Pons (tissue), 1 donor: ENCODE measurements around the gene GADD45G.

Experiments used
- DNase-seq: peaks from one replicate; pipeline ENCODE4 v3.0.0-alpha.2; 2016; ENCODE audit warnings: low spot score

Gene GADD45G, protein sequence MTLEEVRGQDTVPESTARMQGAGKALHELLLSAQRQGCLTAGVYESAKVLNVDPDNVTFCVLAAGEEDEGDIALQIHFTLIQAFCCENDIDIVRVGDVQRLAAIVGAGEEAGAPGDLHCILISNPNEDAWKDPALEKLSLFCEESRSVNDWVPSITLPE

DNA sequence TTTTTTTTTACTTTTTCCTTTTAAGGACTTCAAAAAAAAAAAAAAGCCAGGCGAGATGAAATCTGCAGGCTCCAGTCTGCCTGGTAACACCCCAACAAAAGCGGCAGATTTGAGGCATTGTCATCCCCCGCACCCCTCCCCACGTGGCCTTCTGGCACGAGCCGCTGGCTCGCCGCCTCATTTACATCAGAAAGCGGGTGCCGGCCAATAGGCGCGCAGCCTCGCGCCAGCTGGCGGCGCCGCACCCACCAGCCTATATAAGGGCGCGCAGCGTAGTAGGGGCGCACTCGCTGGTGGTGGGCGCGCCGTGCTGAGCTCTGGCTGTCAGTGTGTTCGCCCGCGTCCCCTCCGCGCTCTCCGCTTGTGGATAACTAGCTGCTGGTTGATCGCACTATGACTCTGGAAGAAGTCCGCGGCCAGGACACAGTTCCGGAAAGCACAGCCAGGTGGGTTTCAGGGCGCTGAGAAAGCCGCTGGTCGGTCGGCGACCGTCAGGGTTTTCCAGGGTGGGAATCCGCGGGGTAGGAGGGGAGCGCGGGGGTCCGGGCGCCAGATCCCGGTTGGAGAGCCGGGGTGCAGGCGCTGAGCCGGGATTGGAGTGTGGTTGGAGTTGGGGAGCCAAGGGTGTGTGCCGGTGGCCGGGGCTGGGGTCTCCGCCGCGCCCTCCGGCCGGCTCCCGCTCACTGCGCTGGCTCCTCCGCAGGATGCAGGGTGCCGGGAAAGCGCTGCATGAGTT, at the start of gene GADD45G:
Gene GADD45G, plus strand, starts transcription at position 284 of the 736 bp plus-strand sequence. Its CDS starts 110 bp downstream, at position 394.
- peak; percentile 82 for DNase-seq

DNA sequence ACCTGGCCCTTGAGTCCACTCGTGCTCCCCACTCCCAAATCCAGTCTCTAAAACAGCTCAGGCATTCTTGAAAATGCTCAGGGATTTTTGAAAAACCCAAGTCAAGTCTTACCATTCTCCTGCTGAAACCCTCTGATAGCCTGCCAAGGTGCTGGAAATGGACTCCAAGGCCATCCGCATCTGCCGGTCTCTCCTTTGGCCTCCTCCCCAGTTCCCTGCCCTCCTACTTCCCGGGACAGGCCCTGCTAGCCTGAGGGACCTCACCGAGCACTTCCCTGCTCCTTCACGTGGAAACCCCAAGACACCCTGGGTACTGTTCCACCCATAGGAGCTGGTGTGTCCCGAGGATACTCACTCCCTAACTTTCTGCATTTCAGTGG, 49.8 kb upstream of the GADD45G start:
- no peak for DNase-seq

DNA sequence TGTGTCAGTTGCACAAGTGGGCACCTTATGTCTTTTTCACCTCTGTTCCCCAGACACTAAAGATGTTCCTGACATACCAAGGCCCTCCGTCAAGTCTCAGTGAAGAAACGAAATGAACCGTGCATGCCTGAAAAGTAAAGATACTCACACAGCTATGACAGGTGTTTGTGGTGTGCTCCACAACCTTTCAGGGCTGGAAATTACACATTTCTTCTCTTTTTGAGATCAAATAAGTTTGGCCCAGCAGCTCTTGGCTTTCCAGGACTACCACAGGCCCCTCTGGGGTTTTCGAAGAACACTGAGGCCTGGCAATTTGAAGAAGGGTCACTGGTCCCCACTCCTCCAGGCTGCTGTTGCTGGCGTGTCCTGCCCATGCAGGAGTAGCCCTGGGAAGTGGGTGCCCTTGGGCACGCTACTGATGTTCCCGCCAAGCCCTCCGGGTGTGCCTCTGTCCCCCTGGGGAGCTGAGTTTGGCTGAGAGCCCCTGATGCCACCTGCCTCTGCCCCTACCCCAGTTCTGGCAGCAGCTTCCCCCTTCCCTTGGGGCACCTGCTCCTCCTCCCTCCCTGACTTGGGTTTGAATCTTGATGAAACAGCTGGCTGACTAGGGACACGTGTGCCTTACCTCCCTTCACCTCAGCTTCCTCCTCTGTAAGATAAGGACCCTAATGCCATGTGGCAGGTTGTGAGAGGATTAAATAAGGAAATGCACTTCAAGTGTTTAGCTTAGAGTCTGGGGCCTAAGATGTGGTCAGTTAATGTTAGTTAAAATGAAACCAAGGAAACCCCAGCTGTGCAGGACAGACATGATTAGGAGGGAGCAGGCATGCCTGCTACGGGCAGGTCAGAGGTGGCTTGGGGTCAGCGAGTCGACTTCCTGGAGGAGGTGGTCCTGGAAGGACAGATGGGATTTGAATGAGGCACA, 49.1 kb upstream of the GADD45G start:
- DNase-seq = no peak

DNA sequence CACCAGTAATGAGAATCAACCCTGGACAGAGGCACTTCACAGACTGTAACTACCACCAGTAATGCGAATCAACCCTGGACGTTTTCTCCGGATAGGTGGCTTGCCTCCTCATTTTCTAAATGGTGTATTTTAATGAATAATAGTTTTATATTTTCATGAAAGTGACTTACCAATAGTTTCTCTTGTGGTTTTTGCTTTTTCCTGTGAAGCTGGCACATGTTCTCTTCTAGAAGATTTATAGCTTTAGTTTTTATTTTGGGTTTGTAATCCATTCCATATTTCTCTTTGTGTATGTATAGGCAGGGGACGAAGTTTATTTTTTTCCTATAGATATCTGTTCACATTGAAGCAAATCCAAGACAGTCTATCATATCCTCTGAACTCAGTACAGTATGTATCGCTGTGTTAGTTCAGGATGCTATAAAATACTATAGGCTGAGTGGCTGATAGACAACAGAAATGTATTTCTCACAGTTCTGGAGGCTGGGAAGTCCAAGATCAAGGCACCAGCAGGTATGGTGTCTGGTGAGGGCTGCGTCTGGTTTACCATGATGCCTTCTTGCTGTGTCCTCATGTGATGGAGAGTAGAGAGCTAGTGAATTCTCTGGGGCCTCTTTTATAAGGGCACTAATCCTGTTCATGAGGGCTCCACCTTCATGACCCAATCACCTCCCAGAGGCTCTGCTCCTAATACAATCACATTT, 46.5 kb upstream of the GADD45G start:
- DNase-seq = no peak

DNA sequence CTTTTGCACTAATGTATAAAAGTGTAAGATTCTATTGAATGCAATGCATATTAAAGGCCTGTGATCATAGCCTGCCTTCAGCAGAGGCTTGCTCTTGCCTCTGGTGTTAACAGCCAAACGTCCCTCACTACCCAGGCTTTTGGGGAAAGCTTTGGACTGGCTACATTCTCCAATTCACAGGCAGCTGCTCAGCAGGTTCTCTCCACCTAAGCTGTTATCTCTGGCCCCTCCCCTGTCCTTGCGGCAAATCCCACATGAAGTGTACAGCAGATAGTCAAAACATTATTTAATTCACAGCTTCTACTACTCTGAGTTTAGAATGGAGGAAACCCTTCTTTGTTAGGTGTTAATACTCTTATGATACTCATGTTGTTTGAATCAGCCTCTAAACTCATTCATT, 45.9 kb upstream of the GADD45G start:
- DNase-seq = no peak

DNA sequence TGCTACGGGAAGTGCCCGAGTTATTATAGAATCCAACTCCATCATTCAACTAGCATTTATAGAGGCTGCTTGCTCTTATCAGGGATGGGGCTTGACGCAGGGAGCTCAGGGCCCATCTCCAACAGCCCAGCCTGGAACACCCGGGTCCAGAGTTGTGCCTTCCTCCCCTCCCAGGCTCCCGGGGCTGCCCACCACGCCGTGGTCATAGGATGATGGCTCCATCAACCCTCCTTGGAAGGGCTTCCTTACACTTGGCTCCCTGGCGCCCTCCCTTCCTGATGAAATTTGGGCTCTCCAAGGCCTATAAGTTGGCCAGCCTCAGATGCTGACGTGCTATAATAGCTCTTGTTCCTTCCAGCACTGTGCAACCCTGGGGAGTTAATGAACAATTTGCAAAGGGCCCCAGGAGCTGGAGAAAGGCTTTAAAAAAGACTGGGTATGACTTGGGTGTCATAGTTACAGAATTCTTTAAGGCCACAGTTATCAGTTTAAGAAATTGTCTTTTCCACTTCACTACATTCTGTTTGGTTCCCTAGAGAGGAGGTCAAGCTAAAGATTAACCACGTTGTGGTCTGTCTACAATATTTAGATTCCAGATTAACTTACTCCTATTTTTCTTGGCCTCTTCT, 42.5 kb upstream of the GADD45G start:
- DNase-seq = no peak

DNA sequence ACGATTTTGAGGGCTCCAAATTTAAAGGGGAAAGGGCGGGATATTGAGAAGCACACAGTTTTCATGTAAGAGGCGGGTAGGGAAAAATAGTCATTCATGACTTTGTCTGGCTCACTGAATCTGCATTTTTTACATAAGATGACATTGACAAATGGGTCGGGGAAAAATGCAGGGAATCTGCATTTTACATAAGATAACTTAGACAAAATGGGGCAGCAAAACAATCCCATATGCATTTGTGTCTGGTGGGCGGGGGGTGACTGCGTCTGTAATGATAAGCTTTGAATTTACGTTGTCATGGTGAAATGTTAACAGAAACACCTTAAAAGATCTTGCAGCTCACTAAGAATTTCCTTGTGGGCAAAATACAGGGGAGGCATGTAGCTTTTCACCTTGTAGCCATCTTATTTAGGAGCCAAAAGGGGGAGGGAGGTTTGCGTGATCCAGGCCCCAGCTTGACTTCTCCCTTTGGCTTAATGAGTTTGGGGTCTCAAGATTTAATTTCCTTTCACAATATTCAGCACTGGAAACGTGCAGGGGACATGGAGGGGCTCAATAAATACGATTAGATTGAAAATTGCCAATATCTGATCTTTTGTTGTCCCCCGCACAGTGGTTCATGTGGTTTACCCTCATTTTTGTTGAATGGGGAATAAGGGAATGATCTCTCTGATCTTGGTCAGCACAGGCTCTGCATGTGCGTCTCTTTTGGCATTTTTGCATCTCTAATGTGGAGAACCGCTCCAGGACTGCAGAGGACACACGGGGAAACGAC, 41.1 kb upstream of the GADD45G start:
- DNase-seq = no peak

DNA sequence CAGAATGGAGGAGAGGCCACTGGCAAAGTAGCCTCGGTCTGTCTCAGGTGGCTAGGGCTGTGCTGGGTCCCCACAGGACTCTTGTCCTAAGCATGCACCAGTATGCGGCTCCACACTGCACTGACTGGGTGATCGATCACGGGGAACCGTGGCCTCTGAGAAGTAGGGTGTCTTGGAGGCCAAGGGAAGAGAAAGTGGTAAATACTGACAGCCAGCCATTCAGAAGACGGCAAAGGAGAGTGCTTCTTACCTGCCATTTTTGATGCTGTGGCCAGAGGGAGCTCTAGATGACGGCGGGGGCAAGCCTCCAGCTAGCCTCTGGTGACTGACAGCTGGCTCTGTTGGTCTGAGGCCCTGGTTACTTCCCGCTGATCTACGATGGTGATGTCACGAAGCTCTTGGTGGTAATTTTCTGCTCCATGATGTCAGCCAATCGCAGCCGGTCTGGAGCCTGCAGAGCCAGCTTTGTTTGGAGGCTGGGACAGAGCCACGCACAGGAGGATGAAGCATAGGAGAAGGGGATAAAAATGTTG, 40.4 kb upstream of the GADD45G start:
- DNase-seq = peak; percentile 22

DNA sequence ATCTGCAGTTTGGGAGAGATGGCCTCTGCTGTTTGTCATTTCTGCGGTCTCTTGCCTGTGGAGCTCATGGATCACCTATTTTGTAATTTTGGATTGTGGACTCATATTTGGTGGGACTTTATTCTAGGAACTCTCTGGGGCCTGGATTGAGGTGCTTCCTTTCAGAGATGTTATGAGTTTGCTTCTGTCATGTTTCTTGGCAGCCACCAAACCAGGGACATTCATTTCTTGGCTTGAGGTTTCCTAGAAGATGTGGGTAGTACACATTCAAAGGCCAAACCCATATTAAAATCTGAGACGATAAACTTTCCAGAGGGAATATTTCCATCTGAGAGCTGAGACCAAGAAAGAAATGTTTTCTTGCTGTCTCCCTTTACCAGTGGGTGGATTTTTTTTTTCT, 37.2 kb upstream of the GADD45G start:
- DNase-seq = no peak

DNA sequence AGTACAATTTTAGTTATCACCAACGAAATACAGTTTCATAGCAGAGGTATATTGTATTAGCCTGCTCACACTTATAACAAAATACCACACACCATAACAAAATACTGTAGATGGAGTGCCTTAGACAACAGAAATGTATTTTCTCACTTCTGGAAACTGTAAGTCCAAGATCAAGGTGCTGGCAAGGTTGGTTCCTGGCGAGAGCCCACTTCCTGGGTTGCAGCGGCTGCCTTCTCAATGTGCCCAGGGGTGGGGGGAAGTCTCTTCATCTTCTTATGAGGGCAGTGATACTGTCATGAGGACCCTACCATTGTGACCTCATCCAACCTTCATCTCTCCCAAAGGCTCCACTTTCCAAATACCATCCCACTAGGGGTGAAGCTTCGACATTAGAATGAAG, 30.5 kb upstream of the GADD45G start:
- no peak for DNase-seq

DNA sequence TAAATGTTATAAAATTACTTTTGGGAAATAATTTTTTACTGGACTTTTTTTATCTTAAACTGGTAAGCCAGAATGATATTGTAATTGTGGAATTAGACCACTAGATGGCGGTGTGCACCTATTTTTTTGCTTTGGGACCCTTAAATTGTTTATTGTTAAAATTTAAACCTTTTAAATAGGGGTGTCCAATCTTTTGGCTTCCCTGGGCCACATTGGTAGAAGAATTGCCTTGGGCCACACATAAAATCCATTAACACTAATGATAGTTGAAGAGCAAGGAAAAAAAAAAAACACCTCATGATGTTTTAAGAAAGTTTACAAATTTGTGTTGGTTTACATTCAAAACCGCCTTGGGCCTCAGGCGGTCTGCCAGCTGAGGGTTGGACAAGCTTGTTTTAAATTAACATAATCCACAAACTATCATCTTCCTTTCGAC, 28.4 kb upstream of the GADD45G start:
- peak; percentile 52 for DNase-seq

DNA sequence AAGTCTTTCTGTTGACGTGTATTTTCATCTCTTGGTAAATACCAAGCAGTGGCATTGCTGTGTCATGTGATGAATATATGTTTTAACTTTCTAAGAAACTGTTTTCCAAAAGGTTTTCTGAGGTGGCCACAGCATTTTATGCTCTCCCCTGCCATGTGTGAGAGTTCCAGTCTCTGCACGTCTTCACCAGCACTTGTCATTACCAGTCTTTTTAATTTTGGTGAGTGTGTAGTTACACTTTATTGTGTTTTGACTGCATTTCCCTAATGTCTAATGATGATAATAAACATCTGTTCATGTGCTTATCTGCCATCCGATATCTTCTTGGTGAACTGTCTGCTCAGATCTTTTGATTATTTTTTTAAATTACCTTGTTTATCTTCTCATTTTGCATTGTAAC, 27.4 kb upstream of the GADD45G start:
- DNase-seq = no peak

DNA sequence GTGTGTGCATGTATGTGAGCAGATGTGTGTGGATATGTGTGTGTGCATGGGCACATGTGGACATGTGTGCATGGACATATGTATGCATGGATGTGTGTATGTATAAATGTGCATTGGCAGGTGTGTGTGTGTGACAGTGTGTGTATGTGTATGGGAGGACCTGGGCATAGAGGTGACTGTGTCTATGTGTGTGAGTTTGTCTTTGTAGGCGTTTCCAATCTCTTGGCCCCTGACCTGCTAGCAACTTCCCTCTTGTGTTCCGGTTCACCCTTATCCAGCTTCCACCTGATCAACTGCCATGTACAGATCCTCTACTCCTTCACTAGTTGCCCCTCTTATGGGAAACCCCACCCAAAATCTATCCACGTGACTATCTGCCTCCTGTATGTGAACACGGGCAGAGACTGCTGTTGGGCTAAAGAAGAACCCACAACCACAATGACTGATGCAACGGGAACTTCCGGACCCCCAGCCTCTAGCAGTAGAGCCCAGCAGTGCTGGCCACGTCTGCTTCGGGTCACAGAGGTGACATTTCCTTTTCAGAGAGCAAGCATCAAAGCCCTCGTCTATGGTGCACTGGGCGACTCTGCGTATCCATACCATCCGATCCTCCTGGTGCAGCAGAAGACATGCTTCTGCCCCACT, 24.9 kb upstream of the GADD45G start:
- DNase-seq = no peak

DNA sequence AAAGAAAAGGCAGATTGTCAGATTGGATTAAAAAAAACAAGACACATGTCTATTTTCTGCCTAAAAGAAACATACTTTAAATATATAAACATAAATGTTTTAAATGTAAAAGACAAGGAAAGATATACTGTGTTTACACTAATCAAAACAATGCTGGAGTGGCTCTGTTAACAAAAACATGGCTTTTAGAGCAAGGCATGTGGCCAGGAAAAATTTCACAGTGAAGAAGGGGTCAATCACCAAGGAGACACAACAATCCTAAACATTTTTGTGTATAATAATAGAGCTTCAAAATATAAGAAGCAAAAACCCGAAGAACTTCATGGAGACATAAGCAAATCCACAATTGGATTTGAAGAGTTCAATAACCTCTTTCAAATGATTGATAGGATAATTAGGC, 18.5 kb upstream of the GADD45G start:
- no peak for DNase-seq

DNA sequence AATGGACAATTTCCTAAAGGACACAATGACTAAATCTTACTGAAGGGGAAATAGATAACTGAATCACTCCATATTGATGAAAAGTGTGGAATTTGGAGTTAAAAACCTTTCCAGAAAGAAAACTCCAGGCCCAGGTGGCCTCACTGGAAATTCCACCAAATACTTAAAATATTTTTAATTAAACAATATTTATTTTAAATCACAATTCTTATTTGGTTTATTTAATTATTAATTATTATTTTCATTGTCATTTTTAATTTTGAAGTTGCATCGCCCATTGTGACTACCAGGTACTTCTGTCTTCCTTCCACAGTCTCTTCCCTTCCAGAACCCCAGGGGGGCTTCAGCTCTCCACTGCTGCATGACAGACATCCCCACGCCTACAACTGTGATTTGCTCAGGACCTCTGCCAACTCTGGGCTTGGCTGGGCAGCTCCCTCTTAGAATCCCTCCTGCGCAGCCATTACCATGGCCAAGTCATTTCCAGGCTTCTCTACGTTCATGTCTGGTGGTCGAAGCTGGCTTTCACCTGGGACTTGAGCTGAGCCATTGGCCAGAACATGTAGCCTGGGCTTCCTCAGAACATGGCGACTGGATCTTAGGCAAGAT, 16.4 kb upstream of the GADD45G start:
- DNase-seq = no peak

DNA sequence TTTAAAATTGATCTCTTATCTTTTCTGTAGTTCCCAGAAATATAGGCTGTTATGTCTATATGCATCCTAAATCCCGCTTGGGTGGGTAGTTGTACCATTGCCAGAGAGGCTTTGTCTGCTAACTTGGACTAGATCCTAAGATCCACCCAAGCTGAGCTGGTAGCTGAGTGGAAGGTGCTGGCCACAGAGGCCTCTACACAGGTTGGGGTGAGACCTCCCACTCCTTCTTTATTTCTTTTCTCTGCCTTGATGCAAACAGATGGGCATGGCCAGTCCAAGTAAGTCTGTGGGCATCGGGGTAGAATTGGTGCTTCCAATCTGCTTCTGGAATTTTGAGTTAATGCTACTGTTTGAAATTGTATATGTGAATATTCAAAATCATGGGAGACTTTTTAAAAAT, 14.4 kb upstream of the GADD45G start:
- DNase-seq = no peak

DNA sequence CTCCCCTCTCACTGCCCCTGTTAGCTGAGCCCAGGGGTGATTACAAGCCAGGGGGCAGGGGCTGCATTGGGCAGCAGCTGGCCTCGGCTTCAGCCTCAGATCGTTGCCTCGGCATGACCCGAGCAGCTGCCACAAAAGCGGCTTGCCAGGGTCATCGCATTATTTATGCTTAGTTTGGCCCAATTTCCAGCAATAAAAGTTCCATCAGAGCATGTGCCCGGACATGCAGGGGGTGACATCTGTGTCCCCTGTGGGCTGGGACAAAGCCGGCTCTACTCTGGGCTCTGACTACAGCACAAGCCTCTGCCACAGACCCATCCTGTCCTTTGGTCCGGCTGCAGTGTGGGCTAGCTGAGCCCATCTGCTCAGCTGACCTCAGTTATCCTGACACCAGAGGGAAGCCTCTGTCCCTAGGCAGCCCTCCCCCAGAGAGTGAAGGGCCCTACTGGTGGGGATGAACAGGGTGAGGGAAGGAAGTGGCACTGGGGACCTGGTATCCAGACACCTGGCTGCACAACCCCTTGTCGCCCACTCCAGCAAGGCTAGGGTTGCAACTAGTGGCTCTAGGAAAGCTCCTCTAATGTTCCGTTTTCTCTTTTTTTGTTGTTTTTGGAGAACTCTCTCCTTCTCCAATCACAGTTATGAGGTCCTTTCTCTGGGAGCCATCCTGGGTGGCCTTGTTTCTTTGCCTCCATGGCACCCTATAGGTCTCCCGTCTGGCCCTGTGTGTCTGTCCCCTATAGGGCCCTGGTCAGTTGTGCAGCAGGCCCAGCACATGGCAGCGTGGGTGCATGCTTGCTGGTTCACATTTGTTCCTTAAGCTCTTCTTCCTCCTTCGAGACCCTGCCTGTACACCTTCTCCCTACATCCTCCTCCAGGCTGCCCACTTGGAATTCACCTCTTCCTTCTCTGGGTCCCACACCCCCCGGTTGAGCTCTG, 13.3 kb upstream of the GADD45G start:
- DNase-seq = no peak

DNA sequence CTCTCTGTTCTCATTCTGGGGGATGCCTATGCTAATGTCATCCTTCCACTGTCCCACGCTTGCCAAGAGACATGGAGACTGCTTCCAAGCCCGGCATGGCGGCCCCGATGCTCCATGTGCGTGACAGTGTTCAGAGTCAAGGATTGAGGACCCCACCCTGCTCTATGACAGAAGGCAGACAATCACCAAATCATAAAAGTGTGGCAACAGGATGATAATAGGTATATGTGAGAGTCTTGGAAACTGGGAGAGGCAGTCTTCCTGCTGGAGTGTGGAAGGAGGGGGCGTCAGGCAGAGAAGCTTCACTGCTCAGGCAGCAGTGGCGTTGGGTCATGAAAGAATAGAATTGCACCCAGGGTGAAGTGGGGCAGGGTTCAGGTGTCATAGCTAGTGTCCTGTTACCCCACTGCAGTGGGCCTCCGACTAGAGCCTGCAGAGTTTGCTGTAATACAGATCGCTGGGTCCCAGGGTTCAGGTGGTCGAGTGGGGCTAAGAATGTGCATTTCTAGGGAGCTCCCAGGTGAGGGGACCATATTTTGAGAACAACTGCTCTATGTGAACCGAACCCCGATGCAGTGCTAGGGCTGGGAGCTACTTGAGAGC, 12.5 kb upstream of the GADD45G start:
- no peak for DNase-seq
